ENCODE data around the gene ACKR4.
"Not testable (repeated sequence)": the region's sequence is repeated elsewhere in the genome, so short reads cannot be mapped to it uniquely, and the experiment has no call there.

The ACKR4 gene

GRCh38 chr3:132596816-132597433 is at the start of gene ACKR4:
Gene ACKR4 (plus strand): TSS chr3:132597270. CDS start chr3:132600398, 3,128 bp downstream.
- no peak for DNase-seq

- no peak for DNase-seq
These were observed 47.9 kb upstream of the ACKR4 start for GRCh38 chr3:132549169-132549568.

- no peak for DNase-seq
These were observed 47.0 kb upstream of the ACKR4 start for GRCh38 chr3:132549890-132550578.

GRCh38 chr3:132550579-132551305 is 46.3 kb upstream of the ACKR4 start:
- DNase-seq: no peak

GRCh38 chr3:132553826-132554225 is 43.2 kb upstream of the ACKR4 start:
- no peak for DNase-seq

GRCh38 chr3:132554437-132554836 is 42.6 kb upstream of the ACKR4 start:
- no peak for DNase-seq

- no peak for DNase-seq
These were observed 41.6 kb upstream of the ACKR4 start for GRCh38 chr3:132555306-132556035.

- DNase-seq: not testable (repeated sequence)
These were observed 41.1 kb upstream of the ACKR4 start for GRCh38 chr3:132556036-132556386.

GRCh38 chr3:132556508-132557159 is 40.4 kb upstream of the ACKR4 start:
- DNase-seq: peak; percentile 44

- DNase-seq: no peak
These were observed 36.1 kb upstream of the ACKR4 start for GRCh38 chr3:132561003-132561402.

- no peak for DNase-seq
These were observed 33.5 kb upstream of the ACKR4 start for GRCh38 chr3:132563420-132564069.

GRCh38 chr3:132564070-132564465 is 33.0 kb upstream of the ACKR4 start:
- DNase-seq: no peak

GRCh38 chr3:132568422-132568821 is 28.6 kb upstream of the ACKR4 start:
- no peak for DNase-seq

- no peak for DNase-seq
These were observed 27.9 kb upstream of the ACKR4 start for GRCh38 chr3:132569153-132569552.

GRCh38 chr3:132569580-132569979 is 27.5 kb upstream of the ACKR4 start:
- DNase-seq: no peak

- no peak for DNase-seq
These were observed 27.1 kb upstream of the ACKR4 start for GRCh38 chr3:132570016-132570415.

- DNase-seq: no peak
These were observed 23.3 kb upstream of the ACKR4 start for GRCh38 chr3:132573797-132574211.

- no peak for DNase-seq
These were observed 9.7 kb upstream of the ACKR4 start for GRCh38 chr3:132587401-132587800.

GRCh38 chr3:132592216-132592615 is 4.9 kb upstream of the ACKR4 start:
- DNase-seq: peak; percentile 36

- no peak for DNase-seq
These were observed 3.7 kb upstream of the ACKR4 start for GRCh38 chr3:132593241-132593946.

GRCh38 chr3:132593947-132594323 is 3.1 kb upstream of the ACKR4 start:
- no peak for DNase-seq

- DNase-seq: no peak
These were observed 2.6 kb upstream of the ACKR4 start for GRCh38 chr3:132594498-132594897.

All from NCI-H82 (cell line).